IMR-90 (cell line): ENCODE measurements around the gene SMTN. TPM values are rescaled to one million over a fixed set of nuclear protein-coding genes. Genes with fewer than 3 reads are reported as not detected.

Source experiments
- ATAC-seq: fragments of 200-7000 bp; cut with Tn5 transposase; 2 replicates; pipeline ENCODE4 v1.9.1; 2020; ENCODE audit warnings: low read depth, mild to moderate bottlenecking, moderate library complexity
- BruUV-seq: library from RNA; stranded (reverse); fragments of 400-500 nt; replicated peaks from 2 replicates; lab custom pipeline; 2021; lab: Mats Ljungman, UMichigan
- CTCF ChIA-PET: fragments of 300-600 bp; formaldehyde crosslinking; extraction: SDS; loops from one replicate; lab custom pipeline; 2021; ENCODE audit warnings: antibody characterized with exemption; lab: Yijun Ruan, JAX
- POLR2A ChIA-PET: fragments of 300-600 bp; sonication (Branson Sonifier 250); formaldehyde crosslinking; loops from one replicate; lab custom pipeline; 2022; ENCODE audit warnings: antibody characterized with exemption; ENCODE audit not compliant: unreplicated experiment; lab: Charles Lee
- DNase-seq: peaks from one replicate; pipeline ENCODE4 v3.0.0; 2013
- H2AFZ ChIP-seq: replicated peaks from 2 replicates; pipeline ENCODE3; 2013; ENCODE audit warnings: low read length, mild to moderate bottlenecking; ENCODE audit not compliant: poor library complexity
- H2AK5ac ChIP-seq: 2 replicates; pipeline ENCODE4 v1.6.1; 2013; ENCODE audit warnings: low read depth, low read length, inconsistent platforms
- H2AK9ac ChIP-seq: replicated peaks from 2 replicates; pipeline ENCODE3; 2013; ENCODE audit warnings: mild to moderate bottlenecking, low read depth, low read length, moderate library complexity; ENCODE audit not compliant: poor library complexity
- H2BK120ac ChIP-seq: 2 replicates; pipeline ENCODE4 v1.6.1; 2013; ENCODE audit warnings: low read depth, low read length, inconsistent platforms
- H2BK15ac ChIP-seq: 3 replicates; pipeline ENCODE4 v1.6.1; 2013; ENCODE audit warnings: low read depth, low read length, inconsistent platforms
- H2BK20ac ChIP-seq: 2 replicates; pipeline ENCODE4 v1.6.1; 2013; ENCODE audit warnings: low read depth, mild to moderate bottlenecking, inconsistent platforms, low read length, moderate library complexity
- H2BK5ac ChIP-seq: 2 replicates; pipeline ENCODE4 v1.6.1; 2013; ENCODE audit warnings: mild to moderate bottlenecking, low read depth, low read length, inconsistent platforms; ENCODE audit not compliant: poor library complexity, severe bottlenecking
- H3K14ac ChIP-seq: replicated peaks from 2 replicates; pipeline ENCODE4 v1.6.1; 2013; ENCODE audit warnings: low read depth, low read length, inconsistent platforms
- H3K18ac ChIP-seq: 2 replicates; pipeline ENCODE4 v1.6.1; 2013; ENCODE audit warnings: low read depth, low read length, control low read depth
- H3K23ac ChIP-seq: 2 replicates; pipeline ENCODE4 v1.6.1; 2013; ENCODE audit warnings: low read depth, low read length, inconsistent platforms
- H3K27ac ChIP-seq: 2 replicates; pipeline ENCODE4 v1.5.1; 2013; ENCODE audit warnings: mild to moderate bottlenecking, control low read depth, low read length; ENCODE audit not compliant: insufficient read depth
- H3K27me3 ChIP-seq: 2 replicates; pipeline ENCODE4 v1.6.1; 2013; ENCODE audit warnings: low read length; ENCODE audit not compliant: control insufficient read depth, insufficient read depth
- H3K36me3 ChIP-seq: 2 replicates; pipeline ENCODE4 v1.6.1; 2013; ENCODE audit warnings: low read length, mixed read lengths; ENCODE audit not compliant: control insufficient read depth, insufficient read depth
- H3K4ac ChIP-seq: 2 replicates; pipeline ENCODE4 v1.6.1; 2013; ENCODE audit warnings: low read depth, low read length, inconsistent platforms
- H3K4me1 ChIP-seq: 2 replicates; pipeline ENCODE4 v1.6.1; 2013; ENCODE audit warnings: low read length, mixed read lengths; ENCODE audit not compliant: control insufficient read depth, insufficient read depth
- H3K4me2 ChIP-seq: 2 replicates; pipeline ENCODE4 v1.6.1; 2013; ENCODE audit warnings: low read depth, mild to moderate bottlenecking, control low read depth, low read length, moderate library complexity
- H3K4me3 ChIP-seq: 2 replicates; pipeline ENCODE4 v1.5.1; 2013; ENCODE audit warnings: low read depth, mild to moderate bottlenecking, control low read depth, low read length, moderate library complexity; ENCODE audit not compliant: insufficient read depth
- H3K56ac ChIP-seq: 2 replicates; pipeline ENCODE4 v1.6.1; 2013; ENCODE audit warnings: low read length, inconsistent platforms; ENCODE audit not compliant: insufficient read depth; ENCODE audit errors: extremely low read depth
- H3K79me1 ChIP-seq, 2 experiments: 2 replicates each; pipeline ENCODE4 v1.6.1; 2013; ENCODE audit warnings: low read length in 2 of 2, inconsistent platforms in 1 of 2, low read depth in 1 of 2
- H3K9ac ChIP-seq: 2 replicates; pipeline ENCODE4 v1.6.1; 2013; ENCODE audit warnings: low read depth, low read length, control low read depth
- H3K9me1 ChIP-seq: 2 replicates; pipeline ENCODE4 v1.6.1; 2013; ENCODE audit warnings: low read length, inconsistent platforms; ENCODE audit not compliant: insufficient read depth
- H3K9me3 ChIP-seq: 2 replicates; pipeline ENCODE4 v1.6.1; 2013; ENCODE audit warnings: low read length; ENCODE audit not compliant: control insufficient read depth, insufficient read depth
- H4K20me1 ChIP-seq: 2 replicates; pipeline ENCODE4 v1.6.1; 2013; ENCODE audit warnings: low read length, inconsistent platforms; ENCODE audit not compliant: insufficient read depth
- H4K5ac ChIP-seq: 2 replicates; pipeline ENCODE4 v1.6.1; 2013; ENCODE audit warnings: mild to moderate bottlenecking, low read depth, low read length, control low read depth
- H4K8ac ChIP-seq, 2 experiments: 2 replicates each; pipeline ENCODE4 v1.6.1; 2013; ENCODE audit warnings: low read depth in 2 of 2, low read length in 2 of 2, control low read depth in 1 of 2, inconsistent platforms in 1 of 2
- H4K91ac ChIP-seq: 2 replicates; pipeline ENCODE4 v1.6.1; 2013; ENCODE audit warnings: low read depth, low read length, inconsistent platforms; ENCODE audit not compliant: insufficient read depth
- MAFK ChIP-seq: IDR thresholded peaks from 2 replicates; pipeline ENCODE4 v1.6.1; 2012; ENCODE audit warnings: low read depth, low read length, improper control_type of control experiment
- MXI1 ChIP-seq: IDR thresholded peaks from 2 replicates; pipeline ENCODE4 v1.6.1; 2012; ENCODE audit warnings: low read depth, mild to moderate bottlenecking, low read length, moderate library complexity, borderline replicate concordance
- NFE2L2 ChIP-seq: fragments of 150-350 bp; IDR thresholded peaks from 2 replicates; pipeline ENCODE4 v1.6.1; 2016; ENCODE audit warnings: low read depth, mild to moderate bottlenecking, low read length
- POLR2A ChIP-seq: IDR thresholded peaks from 2 replicates; pipeline ENCODE4 v1.6.1; 2012; ENCODE audit warnings: mild to moderate bottlenecking, low read depth, low read length
- RAD21 ChIP-seq: IDR thresholded peaks from 2 replicates; pipeline ENCODE4 v1.6.1; 2012; ENCODE audit warnings: low read length, improper control_type of control experiment
- RCOR1 ChIP-seq: IDR thresholded peaks from 2 replicates; pipeline ENCODE4 v1.6.1; 2012; ENCODE audit warnings: mild to moderate bottlenecking, low read length, improper control_type of control experiment; ENCODE audit not compliant: insufficient replicate concordance
- whole genome bisulfite sequencing, 2 experiments: methylation state at CpG; one replicate each; pipeline versions ENCODE4 v1.1.5 to v1.1.7; 2013; ENCODE audit warnings: missing lambda C conversion rate in 2 of 2; ENCODE audit not compliant: insufficient read length in 1 of 2; ENCODE audit errors: extremely low coverage in 2 of 2; 5-methylcytosine and 5-hydroxymethylcytosine counted together
- dilution Hi-C: fragments of 300-500 bp; cut with HindIII; formaldehyde crosslinking; loops from one replicate; pipeline ENCODE4 v1.14.3; 2018; ENCODE audit warnings: low sequenced_read_pairs; ENCODE audit not compliant: unreplicated experiment
- in situ Hi-C: fragments of 300-500 bp; cut with MboI; formaldehyde crosslinking; loops from 3 replicates; pipeline ENCODE4 v1.14.3; 2019; ENCODE audit warnings: low sequenced_read_pairs, inconsistent platforms, mixed read lengths
- intact Hi-C: fragments of 100-400 bp; cut with micrococcal nuclease; formaldehyde crosslinking; loops from 2 replicates; pipeline ENCODE4 v1.10.0; 2022
- polyA plus RNA-seq, 3 experiments: library from polyadenylated mRNA; depleted of rRNA; stranded (reverse); fragments of >200 nt; gene quantifications; 2 replicates each; pipeline ENCODE4 v1.2.3, GENCODE V29; 2012; ENCODE audit warnings: low replicate concordance in 1 of 3
- total RNA-seq: library from RNA; depleted of rRNA; stranded (reverse); fragments of >200 nt; gene quantifications from 2 replicates; pipeline ENCODE4 v1.2.3, GENCODE V29; 2012

The SMTN gene
- total and polyA plus RNA-seq, 2 of the 4 experiments (the other 2 are of a cell fraction) = 53.6 to 63.7 TPM

DNA sequence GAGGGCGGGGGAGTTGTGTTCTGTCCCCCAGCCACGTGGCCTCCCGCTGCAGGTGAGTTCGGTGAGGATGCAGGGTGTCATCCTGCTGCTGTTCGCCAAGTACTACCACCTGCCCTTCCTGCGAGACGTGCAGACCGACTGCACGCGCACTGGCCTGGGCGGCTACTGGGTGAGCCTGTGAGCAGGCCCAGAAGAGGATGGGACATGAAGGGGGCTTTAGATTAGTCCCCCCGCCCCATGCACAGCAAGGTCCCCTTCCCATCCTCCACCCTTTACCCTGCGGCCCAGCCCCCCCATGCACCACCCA, 45.7 kb downstream of the SMTN start:
- dilution Hi-C loops = no loop called here
- ChIA-PET POLR2A (no interaction called here), CTCF (no interaction called here)
- Histone ChIP-seq H3K23ac (no peak overlapping the region), H2BK15ac (no peak overlapping the region), H3K14ac (no peak overlapping the region), H3K9me1 (no peaks in the 10 kb centered on the region; the same call in 1 of the 2 replicates), H3K79me1 (peaks cover 0 to 4% of the 10 kb centered on the region in 2 experiments; a peak in 1 of 4 replicates), H3K18ac (no peak overlapping the region), H2BK20ac (no peak overlapping the region), H3K9me3 (no peaks in the 10 kb centered on the region), H4K8ac (no peak overlapping the region), H2BK5ac (no peak overlapping the region), H3K27me3 (no peaks in the 10 kb centered on the region; the same call in 1 of the 2 replicates), H3K9ac (no peak overlapping the region), H2AFZ (peak overlapping the region; percentile 51), H3K36me3 (no peaks in the 10 kb centered on the region), H2AK5ac (no peak overlapping the region), H2BK120ac (no peak overlapping the region), H3K4me1 (peaks cover 5% of the 10 kb centered on the region), H2AK9ac (peak overlapping the region; percentile 72), H4K20me1 (no peaks in the 10 kb centered on the region), H3K4ac (no peak overlapping the region), H3K4me2 (no peak overlapping the region), H3K27ac (no peak overlapping the region), H3K56ac (no peak overlapping the region), H4K91ac (no peak overlapping the region), H3K4me3 (no peak overlapping the region), H4K5ac (no peak overlapping the region)
- DNase-seq (no peak), ATAC-seq (no peak)
- in situ Hi-C loops = no loop called here
- BruUV-seq = no TSS peak
- intact Hi-C loops = no loop called here
- 56% methylated on average over 3 of the region's 13 CpGs; no CpG with 5 or more reads in 1 of the 2 experiments for WGBS, 2 experiments
- no peak for TF ChIP-seq RAD21
- no peak for TF ChIP-seq POLR2A
- no peak for TF ChIP-seq NFE2L2
- TF ChIP-seq RCOR1 = no peak
- TF ChIP-seq MXI1 = no peak
- no peak for TF ChIP-seq MAFK
